Activated CD8-positive, alpha-beta memory T cell treated with anti-CD3 and anti-CD28 coated beads, Interleukin-2, amount 10 ng/mL, durations not matched to agents 7 days and 5 days (primary cell): Measurements from ENCODE around the gene HAUS3. TPM values are rescaled to one million over a fixed set of nuclear protein-coding genes. Genes with fewer than 3 reads are reported as not detected.

ENCODE experiments used
- ATAC-seq: fragments of 150-1000 bp; cut with Tn5 transposase; one replicate; pipeline ENCODE4 v1.10.0; 2021; ENCODE audit warnings: moderate library complexity
- CTCF ChIA-PET: fragments of 350-600 bp; sonication (Branson Sonifier 250); formaldehyde crosslinking; loops from one replicate; lab custom pipeline; 2021; ENCODE audit warnings: antibody characterized with exemption; lab: Charles Lee
- DNase-seq: peaks from one replicate; pipeline ENCODE4 v3.0.0-alpha.2; 2020
- H3K27ac Mint-ChIP-seq: one replicate; pipeline ENCODE4 v1.8.0; 2021; ENCODE audit warnings: mild to moderate bottlenecking, mixed read lengths
- H3K27me3 Mint-ChIP-seq: one replicate; pipeline ENCODE4 v1.8.0; 2021; ENCODE audit warnings: mixed read lengths
- H3K36me3 Mint-ChIP-seq: one replicate; pipeline ENCODE4 v1.8.0; 2021; ENCODE audit warnings: mild to moderate bottlenecking, mixed read lengths
- H3K4me1 Mint-ChIP-seq: one replicate; pipeline ENCODE4 v1.8.0; 2021; ENCODE audit warnings: mixed read lengths
- H3K4me3 Mint-ChIP-seq: one replicate; pipeline ENCODE4 v1.8.0; 2021; ENCODE audit warnings: mild to moderate bottlenecking, moderate library complexity, mixed read lengths
- H3K9me3 Mint-ChIP-seq: one replicate; pipeline ENCODE4 v1.8.0; 2022; ENCODE audit warnings: low read depth, mixed read lengths
- total RNA-seq, 2 experiments: library from RNA; stranded (reverse); gene quantifications; one replicate each; pipeline ENCODE4 v1.2.3, GENCODE V29; 2021

Gene HAUS3
- total RNA-seq, 2 experiments from 2014 or later = 29.8 to 34.5 TPM

DNA sequence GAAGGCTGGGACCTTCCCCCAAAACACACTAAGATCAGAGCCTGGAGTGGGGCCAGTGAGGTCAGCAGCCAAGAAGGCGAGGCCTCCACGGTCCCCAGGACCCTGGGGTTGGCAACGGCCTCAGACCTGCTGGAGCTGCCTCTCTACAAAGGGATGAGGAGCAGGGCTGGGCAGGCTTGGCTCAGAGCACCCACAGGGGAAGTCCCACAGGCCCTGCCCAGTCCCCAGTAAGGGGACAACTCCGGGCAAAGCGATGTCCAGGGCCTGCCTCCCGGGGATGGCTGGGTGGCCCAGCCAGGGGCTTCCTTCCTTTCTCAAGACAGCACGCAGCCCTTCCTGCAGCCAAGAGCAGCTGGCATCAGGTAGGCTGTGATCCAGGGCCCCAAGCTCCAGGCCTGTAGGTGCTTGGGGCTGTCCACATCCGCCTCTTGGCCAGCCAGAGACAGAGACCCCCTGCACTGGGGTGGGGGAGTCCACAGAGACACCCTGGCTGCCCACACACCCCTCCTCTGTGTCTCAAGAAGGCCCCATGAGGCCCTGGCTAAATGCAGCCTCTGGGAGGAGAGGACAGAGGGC lies 14.3 kb upstream of the HAUS3 start:
- peak; percentile 38 for DNase-seq

DNA sequence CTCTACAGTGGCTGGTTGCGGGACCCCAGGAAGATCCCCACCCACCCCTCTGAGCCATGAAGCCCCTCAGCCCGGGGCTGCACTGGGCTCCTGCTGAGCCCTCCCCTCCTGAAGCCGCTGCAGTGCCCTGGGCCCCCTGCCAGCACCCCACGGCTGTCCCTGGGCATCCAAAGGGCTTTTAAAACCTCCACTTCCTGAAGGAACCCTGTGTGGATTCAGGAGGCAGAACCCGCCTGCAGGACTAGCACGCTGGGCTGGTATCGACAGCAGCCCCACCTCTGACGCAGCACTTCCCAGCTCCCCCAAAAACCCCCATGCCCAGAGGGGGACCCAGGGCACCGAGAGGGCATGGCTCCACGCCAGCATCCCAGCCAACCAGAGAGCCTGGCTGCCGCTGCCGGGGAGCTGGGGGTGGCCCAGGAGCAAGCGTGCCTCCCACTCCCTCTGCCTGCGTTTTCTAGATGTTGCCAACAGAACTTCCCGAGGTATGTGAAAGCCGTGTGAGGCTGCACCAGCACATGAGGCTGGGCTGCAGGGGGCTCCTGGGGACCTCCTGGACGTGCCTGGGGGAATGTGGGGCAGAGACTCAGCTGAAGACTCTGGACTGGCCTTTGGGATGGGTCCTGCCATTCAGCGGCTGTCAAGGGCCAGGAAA lies 13.7 kb upstream of the HAUS3 start:
- CTCF ChIA-PET = interaction anchor here (1.1 kb wide), 1 partner anchor 36 kb away, joined by 3 read pairs; no protein-coding TSS in a partner anchor
- DNase-seq (peak; percentile 28), ATAC-seq (no peak)
- H3K9me3 Mint-ChIP-seq = no peaks in the 10 kb centered on the region
- H3K27me3 Mint-ChIP-seq = no peaks in the 10 kb centered on the region
- H3K36me3 Mint-ChIP-seq = no peaks in the 10 kb centered on the region
- H3K4me1 Mint-ChIP-seq = no peaks in the 10 kb centered on the region
- no peak overlapping the region for H3K4me3 Mint-ChIP-seq
- H3K27ac Mint-ChIP-seq = no peak overlapping the region

More for the DNA sequence above, 14.3 kb upstream of the HAUS3 start:
- Mint-ChIP-seq H3K4me1 (no peaks in the 10 kb centered on the region), H3K27me3 (no peaks in the 10 kb centered on the region), H3K9me3 (no peaks in the 10 kb centered on the region), H3K27ac (no peak overlapping the region), H3K4me3 (no peak overlapping the region), H3K36me3 (no peaks in the 10 kb centered on the region)
- CTCF ChIA-PET = interaction anchor here (1.1 kb wide), 1 partner anchor 36 kb away, joined by 3 read pairs; no protein-coding TSS in a partner anchor
- ATAC-seq = no peak

DNA sequence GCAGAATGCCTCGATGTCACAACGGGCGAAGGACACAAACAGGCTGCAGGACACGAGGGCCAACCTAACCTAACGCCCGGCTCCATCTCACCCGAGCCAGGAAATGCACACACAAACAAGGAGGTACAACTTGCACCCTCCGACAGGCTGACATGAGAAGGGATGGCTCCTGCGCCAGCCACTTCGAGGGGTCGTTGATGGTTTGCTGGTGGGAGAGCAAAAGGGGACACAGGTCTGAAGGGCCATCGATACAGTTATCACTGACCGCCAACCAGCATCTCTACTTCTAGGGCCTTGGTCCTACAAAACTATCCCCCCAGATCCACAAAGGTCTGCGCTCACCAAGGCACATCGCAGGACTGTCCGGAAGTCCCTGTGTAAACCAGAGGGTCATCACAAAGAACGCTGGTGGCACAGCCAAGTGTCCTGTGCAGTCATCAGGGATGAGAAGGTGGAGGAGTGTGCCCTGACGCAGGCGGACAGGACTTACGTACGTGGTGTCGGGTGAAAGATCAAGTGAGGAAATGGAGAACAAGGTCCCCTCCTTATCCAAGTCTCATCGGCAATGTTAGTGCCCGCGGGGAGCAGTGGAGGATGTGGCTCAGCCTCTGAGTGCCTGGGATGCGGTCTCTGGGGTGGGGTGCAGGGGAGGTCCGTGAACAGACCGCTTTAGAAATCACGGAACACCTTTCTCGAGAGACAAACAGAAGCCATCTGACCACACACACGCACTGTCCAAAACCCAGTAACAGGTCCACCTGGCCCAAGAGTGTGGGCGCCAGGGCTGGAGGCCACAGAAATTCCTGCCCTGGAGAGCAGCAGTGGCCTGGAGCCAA lies 13.0 kb upstream of the HAUS3 start:
- CTCF ChIA-PET = no interaction called here
- DNase-seq = peak; percentile 37
- Mint-ChIP-seq H3K9me3 (no peaks in the 10 kb centered on the region), H3K4me3 (no peak overlapping the region), H3K4me1 (no peaks in the 10 kb centered on the region), H3K27me3 (no peaks in the 10 kb centered on the region), H3K27ac (no peak overlapping the region), H3K36me3 (no peaks in the 10 kb centered on the region)
- ATAC-seq = no peak

DNA sequence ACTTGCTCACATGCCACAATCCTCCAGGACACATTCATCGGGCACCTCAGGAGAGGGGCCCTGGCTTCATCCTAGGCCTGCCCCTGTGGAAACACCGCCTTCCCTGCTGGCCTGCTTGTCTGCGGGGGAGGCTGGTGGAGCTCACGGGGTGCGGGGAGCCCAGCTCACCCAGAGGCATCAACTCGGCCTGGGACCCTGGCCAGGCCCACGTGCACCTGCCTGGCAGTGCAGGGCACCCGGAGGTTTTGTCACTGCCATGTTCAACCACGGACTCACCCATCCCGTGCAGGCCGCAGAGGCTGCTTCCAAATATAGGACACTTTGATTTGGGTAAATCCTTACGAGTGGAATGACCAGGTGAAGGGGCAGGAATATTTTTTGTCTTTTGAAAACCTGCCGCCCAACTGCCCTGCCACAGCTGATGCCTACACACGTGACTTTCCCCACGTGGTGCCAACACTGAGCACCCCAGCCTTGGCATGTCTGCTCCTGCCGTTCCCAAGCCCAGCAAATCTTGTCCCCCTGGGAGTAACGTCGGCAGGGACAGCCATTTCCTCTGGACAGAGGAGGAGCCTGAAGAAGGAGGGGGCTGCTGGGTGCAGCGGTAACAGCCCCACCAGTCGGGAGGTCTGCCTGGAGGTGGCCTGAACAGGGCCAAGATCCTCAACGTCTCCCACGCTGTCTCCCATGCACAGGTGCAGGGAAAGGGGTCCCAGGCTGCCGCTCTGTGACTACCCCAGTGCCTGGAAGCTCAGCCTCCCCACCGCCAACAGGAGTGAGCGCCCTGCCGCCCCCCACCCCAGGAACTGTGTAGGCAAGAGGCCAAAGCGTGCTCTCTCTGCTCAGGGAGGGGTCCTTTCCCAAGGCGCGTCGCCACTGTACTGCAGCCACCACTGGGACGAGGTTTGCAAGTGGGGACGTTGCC lies 11.5 kb upstream of the HAUS3 start:
- H3K4me3 Mint-ChIP-seq = no peak overlapping the region
- DNase-seq (peak; percentile 36), ATAC-seq (no peak)
- no peaks in the 10 kb centered on the region for H3K4me1 Mint-ChIP-seq
- no peak overlapping the region for H3K27ac Mint-ChIP-seq
- no peaks in the 10 kb centered on the region for H3K27me3 Mint-ChIP-seq
- CTCF ChIA-PET = no interaction called here
- no peaks in the 10 kb centered on the region for H3K36me3 Mint-ChIP-seq
- H3K9me3 Mint-ChIP-seq = no peaks in the 10 kb centered on the region

DNA sequence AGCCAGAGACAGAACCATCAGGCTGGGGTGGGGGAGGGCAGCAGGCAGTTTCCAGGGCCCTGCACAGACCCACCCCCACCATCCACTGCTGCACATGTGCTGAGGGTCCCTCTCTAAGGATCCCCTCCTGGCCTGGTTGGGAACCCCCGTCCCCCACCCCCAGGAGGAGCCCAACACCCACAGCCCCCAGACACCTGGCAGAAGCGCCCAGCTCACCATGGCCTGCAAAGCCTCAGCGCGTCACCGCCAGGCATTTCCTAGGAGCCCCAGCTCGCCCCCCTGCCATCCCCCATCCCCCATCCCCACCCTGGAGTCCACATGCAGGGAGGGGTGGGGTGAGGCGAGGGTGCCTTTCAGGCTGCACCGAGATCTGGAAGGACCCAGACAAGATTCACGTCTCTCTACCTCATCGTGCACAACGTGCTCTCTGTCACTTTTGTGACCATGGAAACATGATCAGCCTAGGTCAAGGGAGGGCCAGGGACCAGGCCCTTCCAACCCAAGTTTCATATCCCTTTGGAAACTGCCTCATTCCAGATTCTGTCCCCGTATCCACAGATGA lies 10.7 kb upstream of the HAUS3 start:
- Mint-ChIP-seq H3K4me1 (no peaks in the 10 kb centered on the region), H3K36me3 (no peaks in the 10 kb centered on the region), H3K27me3 (no peaks in the 10 kb centered on the region), H3K4me3 (no peak overlapping the region), H3K9me3 (no peaks in the 10 kb centered on the region), H3K27ac (no peak overlapping the region)
- CTCF ChIA-PET = no interaction called here
- ATAC-seq = no peak
- DNase-seq = peak; percentile 35

DNA sequence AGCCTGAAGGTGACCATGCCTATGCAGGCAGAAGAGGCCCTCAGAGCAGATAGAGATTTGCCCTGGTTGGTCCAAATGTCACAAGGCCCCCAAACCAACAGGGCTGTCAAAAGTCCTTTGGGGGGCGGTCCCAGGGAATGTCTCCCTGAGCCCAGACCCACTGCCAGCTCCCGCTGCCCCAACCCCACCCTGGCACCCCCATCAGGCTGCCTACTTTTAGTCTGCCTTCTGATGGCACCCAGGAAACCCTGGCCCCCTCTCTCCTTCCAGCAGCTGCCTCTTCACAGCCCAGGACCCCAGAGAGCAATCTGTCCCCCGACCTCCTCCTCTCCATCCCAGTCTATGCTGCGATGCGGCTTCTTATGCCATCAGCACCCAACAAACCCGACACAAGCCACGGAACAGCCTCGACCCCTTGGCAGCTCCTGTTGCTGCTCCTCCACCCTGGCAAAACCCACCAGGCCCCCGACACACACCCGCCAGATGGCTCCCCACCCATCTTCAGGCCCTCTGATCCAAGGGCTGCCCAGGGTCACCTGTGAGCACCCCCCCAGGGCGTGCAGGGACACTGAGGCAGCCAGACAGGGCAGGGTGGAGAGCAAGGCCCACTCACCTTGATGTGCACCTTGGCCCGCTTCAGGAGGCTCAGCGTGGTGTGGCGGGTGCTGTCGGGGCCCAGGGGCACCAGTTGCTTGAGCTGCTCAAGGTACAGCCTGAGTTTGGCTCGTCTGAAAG lies 10.0 kb upstream of the HAUS3 start:
- no peaks in the 10 kb centered on the region for H3K27me3 Mint-ChIP-seq
- H3K27ac Mint-ChIP-seq = no peak overlapping the region
- no peaks in the 10 kb centered on the region for H3K9me3 Mint-ChIP-seq
- DNase-seq (peak; percentile 38), ATAC-seq (no peak)
- no peaks in the 10 kb centered on the region for H3K36me3 Mint-ChIP-seq
- H3K4me1 Mint-ChIP-seq = no peaks in the 10 kb centered on the region
- CTCF ChIA-PET = no interaction called here
- no peak overlapping the region for H3K4me3 Mint-ChIP-seq

DNA sequence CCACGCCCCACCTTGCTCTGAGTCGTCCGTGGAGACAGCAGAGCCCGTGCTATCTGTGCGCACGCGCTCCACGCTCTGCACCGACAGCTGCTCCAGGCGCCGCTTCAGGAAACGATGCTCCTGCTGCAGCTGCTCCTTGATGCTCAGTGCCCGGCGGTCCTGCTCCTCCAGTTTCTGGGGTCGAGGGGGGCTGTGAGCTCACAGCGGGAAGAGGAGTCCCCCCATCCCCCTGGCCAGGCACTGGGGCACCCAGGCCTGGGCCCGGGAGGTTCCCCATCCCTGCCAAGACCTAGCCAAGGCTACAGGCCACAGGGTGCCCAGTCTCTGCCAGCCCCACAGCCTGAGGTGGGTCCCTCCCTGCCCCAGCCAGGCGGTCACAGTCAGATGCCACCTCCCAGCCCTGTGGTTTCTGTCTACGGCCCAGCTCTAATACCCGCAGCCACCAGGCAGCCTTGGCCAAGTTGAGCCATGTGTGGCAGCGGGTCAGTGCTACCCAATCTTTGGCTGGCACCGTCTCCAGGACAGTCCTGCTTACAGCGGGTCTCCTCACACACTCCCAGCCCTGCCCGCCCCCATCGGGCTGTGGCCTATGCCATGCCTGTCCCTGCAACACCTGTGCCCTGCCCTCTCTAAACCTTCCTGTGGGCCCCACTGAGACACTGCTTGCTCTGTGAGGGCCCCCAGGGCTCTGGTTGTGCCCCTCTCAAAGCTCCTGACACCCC lies 9.3 kb upstream of the HAUS3 start:
- CTCF ChIA-PET = interaction anchor here (2.6 kb wide), 1 partner anchor 11 kb away, joined by 5 read pairs; the partner anchor contains the start of gene MXD4
- H3K4me3 Mint-ChIP-seq = no peak overlapping the region
- DNase-seq (peak; percentile 33), ATAC-seq (no peak)
- no peaks in the 10 kb centered on the region for H3K36me3 Mint-ChIP-seq
- no peaks in the 10 kb centered on the region for H3K9me3 Mint-ChIP-seq
- no peaks in the 10 kb centered on the region for H3K27me3 Mint-ChIP-seq
- no peak overlapping the region for H3K27ac Mint-ChIP-seq
- H3K4me1 Mint-ChIP-seq = no peaks in the 10 kb centered on the region

DNA sequence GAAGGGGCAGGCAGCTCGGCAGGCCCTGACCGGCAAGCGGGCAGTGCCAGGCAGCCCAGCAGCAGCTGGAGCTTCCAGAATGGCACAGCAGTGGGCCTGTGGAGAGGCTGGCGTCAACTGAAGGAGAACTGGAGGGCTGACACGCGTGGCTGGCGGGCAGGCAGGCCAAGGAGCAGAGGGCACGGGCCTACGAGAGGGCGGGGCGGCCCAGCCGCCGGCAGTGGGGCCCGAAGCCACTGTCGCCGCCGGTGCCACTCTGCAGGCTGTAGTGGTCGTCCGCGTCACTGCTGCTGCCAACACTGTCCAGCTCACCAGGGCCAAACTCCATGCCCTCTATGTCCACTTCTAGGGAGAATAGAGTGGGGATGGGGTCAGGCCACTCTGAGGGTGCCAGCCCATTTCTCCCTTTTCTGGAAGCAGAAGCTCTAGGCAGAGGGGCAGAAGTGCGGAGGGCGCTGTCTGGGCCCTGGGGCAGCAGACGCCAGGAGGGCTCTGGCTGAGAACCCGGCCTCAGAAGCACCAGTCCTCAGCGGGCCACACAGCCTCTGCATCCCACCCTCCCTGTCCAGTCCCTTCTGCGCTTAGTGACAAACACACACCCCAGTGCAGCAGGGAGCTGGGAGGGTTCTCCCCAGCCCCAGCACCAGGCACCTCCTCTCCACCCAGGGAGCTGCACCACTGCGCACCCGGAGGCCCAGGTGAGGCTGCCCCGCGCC lies 8.6 kb upstream of the HAUS3 start:
- CTCF ChIA-PET = interaction anchor here (2.6 kb wide), 1 partner anchor 12 kb away, joined by 5 read pairs; the partner anchor contains the start of gene MXD4
- H3K27ac Mint-ChIP-seq = no peak overlapping the region
- ATAC-seq = no peak
- H3K36me3 Mint-ChIP-seq = no peaks in the 10 kb centered on the region
- peaks cover under 1% of the 10 kb centered on the region for H3K4me1 Mint-ChIP-seq
- no peaks in the 10 kb centered on the region for H3K9me3 Mint-ChIP-seq
- H3K4me3 Mint-ChIP-seq = no peak overlapping the region
- H3K27me3 Mint-ChIP-seq = no peaks in the 10 kb centered on the region
- peak; percentile 33 for DNase-seq

DNA sequence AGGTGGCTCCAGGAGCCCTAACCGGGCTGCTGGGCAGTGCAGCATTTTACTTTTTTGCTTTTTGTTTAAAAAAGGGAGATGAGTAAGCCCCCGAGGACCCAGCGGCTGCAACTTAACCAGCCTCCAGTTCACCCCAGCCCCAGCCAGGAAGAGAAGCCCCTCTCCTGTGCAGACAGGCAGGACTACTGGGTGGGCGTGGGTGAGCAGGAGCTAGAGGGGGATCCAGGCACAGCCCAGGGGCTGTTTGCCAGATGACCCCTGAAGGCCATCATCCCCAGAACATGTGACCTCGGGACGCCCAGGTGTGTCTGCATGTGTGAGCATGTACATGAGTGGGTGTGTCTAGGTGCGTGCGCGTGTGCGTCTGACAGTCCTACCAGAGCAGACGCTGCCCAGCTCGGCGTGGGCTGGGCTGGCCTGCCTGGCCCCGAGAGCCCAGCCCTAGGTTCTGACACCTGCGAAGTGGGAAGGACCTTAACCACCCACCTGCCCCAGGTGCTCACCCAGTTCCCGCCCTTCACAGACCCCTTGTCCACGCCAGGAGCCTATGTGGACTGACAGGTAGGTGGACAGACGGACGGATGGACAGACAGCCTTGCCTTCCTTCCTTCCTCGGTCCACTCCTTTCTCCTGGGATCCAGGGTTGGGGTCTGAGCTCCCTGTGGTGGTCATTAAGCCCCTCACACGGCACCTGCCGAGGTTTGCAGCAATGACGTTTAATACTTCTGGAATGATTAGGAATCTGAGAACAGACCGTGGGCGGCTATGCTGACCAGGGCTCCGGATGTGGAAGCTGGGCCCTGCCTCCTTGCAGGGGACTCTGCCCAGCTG lies 7.8 kb upstream of the HAUS3 start:
- Mint-ChIP-seq H3K4me3 (no peak overlapping the region), H3K27me3 (no peaks in the 10 kb centered on the region), H3K4me1 (peaks cover 3% of the 10 kb centered on the region), H3K27ac (no peak overlapping the region), H3K9me3 (no peaks in the 10 kb centered on the region), H3K36me3 (no peaks in the 10 kb centered on the region)
- no peak for ATAC-seq
- CTCF ChIA-PET = interaction anchor here (2.6 kb wide), 1 partner anchor 13 kb away, joined by 5 read pairs; the partner anchor contains the start of gene MXD4
- no peak for DNase-seq

DNA sequence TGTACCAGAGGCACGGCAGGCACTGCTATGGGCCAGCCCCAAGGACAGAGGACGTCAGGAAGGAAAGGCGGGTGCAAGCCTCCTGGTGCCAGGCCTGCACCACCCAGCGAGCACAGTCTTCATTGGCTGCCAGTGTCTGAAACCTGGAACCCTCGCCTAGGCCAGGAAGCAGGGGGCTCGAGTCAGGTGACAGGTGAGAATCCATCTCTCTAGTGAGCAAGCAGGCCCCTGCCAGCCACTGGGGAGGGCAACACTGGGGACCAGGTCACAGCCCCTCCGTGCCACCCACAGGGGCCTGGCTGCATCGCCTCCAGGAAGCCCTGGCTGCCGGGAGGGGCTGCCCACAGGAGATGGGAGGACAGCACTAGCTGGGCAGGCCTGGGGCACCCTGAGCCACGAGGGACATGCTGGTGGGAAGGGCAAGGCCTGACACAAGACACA lies 6.9 kb upstream of the HAUS3 start:
- Mint-ChIP-seq H3K4me1 (peaks cover 4% of the 10 kb centered on the region), H3K27ac (no peak overlapping the region), H3K9me3 (no peaks in the 10 kb centered on the region), H3K36me3 (no peaks in the 10 kb centered on the region), H3K27me3 (no peaks in the 10 kb centered on the region), H3K4me3 (no peak overlapping the region)
- CTCF ChIA-PET = interaction anchor here (2.6 kb wide), 1 partner anchor 14 kb away, joined by 5 read pairs; the partner anchor contains the start of gene MXD4
- DNase-seq (no peak), ATAC-seq (no peak)
